SK-N-SH treated with all-trans-retinoic acid at 6 μM for 48 hours (cell line): ENCODE data around the gene HSD11B2.

ENCODE experiments used
- ATAC-seq: fragments of 200-7000 bp; cut with Tn5 transposase; 3 replicates; pipeline ENCODE4 v1.9.1; 2020; ENCODE audit warnings: mild to moderate bottlenecking, moderate library complexity
- ARNTL ChIP-seq: fragments of 450-650 bp; formaldehyde crosslinking; IDR thresholded peaks from 2 replicates; pipeline ENCODE4 v1.5.0; 2020; ENCODE audit warnings: low read depth, mild to moderate bottlenecking, moderate library complexity, borderline replicate concordance
- BACH2 ChIP-seq: fragments of 250-450 bp; sonication (Bioruptor Pico); IDR thresholded peaks from 2 replicates; pipeline ENCODE4 v1.9.0; 2021; ENCODE audit warnings: mild to moderate bottlenecking, borderline replicate concordance
- CREB5 ChIP-seq: fragments of 250-450 bp; sonication (Bioruptor Pico); IDR thresholded peaks from 2 replicates; pipeline ENCODE4 v1.5.1; 2020; ENCODE audit warnings: low read depth, mild to moderate bottlenecking, moderate library complexity
- CSDC2 ChIP-seq: fragments of 250-450 bp; sonication (Bioruptor Pico); IDR thresholded peaks from 2 replicates; pipeline ENCODE4 v1.5.0; 2020; ENCODE audit warnings: mild to moderate bottlenecking, moderate library complexity
- ESRRG ChIP-seq: fragments of 250-450 bp; sonication (Bioruptor Pico); IDR thresholded peaks from 2 replicates; pipeline ENCODE4 v1.6.1; 2021; ENCODE audit warnings: mild to moderate bottlenecking
- GLIS3 ChIP-seq: fragments of 250-450 bp; sonication (Bioruptor Pico); IDR thresholded peaks from 2 replicates; pipeline ENCODE4 v1.5.0; 2020; ENCODE audit warnings: mild to moderate bottlenecking, moderate library complexity
- ISL1 ChIP-seq: fragments of 250-450 bp; sonication (Bioruptor Pico); IDR thresholded peaks from 2 replicates; pipeline ENCODE4 v2.1.2; 2022; ENCODE audit warnings: mild to moderate bottlenecking, moderate library complexity
- OSR1 ChIP-seq: fragments of 250-450 bp; sonication (Bioruptor Pico); IDR thresholded peaks from 2 replicates; pipeline ENCODE4 v1.8.0; 2022; ENCODE audit warnings: moderate library complexity, mild to moderate bottlenecking, inconsistent platforms
- PATZ1 ChIP-seq: fragments of 250-450 bp; sonication (Bioruptor Pico); IDR thresholded peaks from 2 replicates; pipeline ENCODE4 v1.8.0; 2020; ENCODE audit warnings: mild to moderate bottlenecking, moderate library complexity, borderline replicate concordance
- POU6F1 ChIP-seq: fragments of 250-450 bp; sonication (Bioruptor Pico); IDR thresholded peaks from 2 replicates; pipeline ENCODE4 v1.8.0; 2021; ENCODE audit warnings: low read depth, mild to moderate bottlenecking, moderate library complexity, borderline replicate concordance
- PPARA ChIP-seq: fragments of 250-450 bp; sonication (Bioruptor Pico); IDR thresholded peaks from 2 replicates; pipeline ENCODE4 v1.5.0; 2020; ENCODE audit warnings: mild to moderate bottlenecking, borderline replicate concordance
- RARB ChIP-seq: fragments of 250-450 bp; sonication (Bioruptor Pico); IDR thresholded peaks from 2 replicates; pipeline ENCODE4 v1.8.0; 2021; ENCODE audit warnings: mild to moderate bottlenecking, moderate library complexity
- SNAI2 ChIP-seq: fragments of 250-450 bp; sonication (Bioruptor Pico); IDR thresholded peaks from 2 replicates; pipeline ENCODE4 v1.5.0; 2020; ENCODE audit warnings: mild to moderate bottlenecking, moderate library complexity
- TCF4 ChIP-seq: fragments of 250-450 bp; sonication (Bioruptor Pico); IDR thresholded peaks from 2 replicates; pipeline ENCODE4 v1.8.0; 2021; ENCODE audit warnings: mild to moderate bottlenecking, moderate library complexity, borderline replicate concordance
- TOX ChIP-seq: fragments of 250-450 bp; sonication (Bioruptor Pico); IDR thresholded peaks from 2 replicates; pipeline ENCODE4 v1.8.0; 2021; ENCODE audit warnings: mild to moderate bottlenecking, moderate library complexity, borderline replicate concordance
- TSHZ2 ChIP-seq: fragments of 250-450 bp; sonication (Bioruptor Pico); IDR thresholded peaks from 2 replicates; pipeline ENCODE4 v1.5.0; 2020; ENCODE audit warnings: mild to moderate bottlenecking, moderate library complexity
- ZC3H10 ChIP-seq: fragments of 250-450 bp; sonication (Bioruptor Pico); IDR thresholded peaks from 2 replicates; pipeline ENCODE4 v1.5.1; 2021; ENCODE audit warnings: mild to moderate bottlenecking, moderate library complexity
- ZFP3 ChIP-seq: fragments of 250-450 bp; sonication (Bioruptor Pico); IDR thresholded peaks from 2 replicates; pipeline ENCODE4 v1.5.0; 2020; ENCODE audit warnings: mild to moderate bottlenecking, moderate library complexity
- ZFP30 ChIP-seq: fragments of 450-650 bp; formaldehyde crosslinking; IDR thresholded peaks from 2 replicates; pipeline ENCODE4 v1.5.0; 2022; ENCODE audit warnings: mild to moderate bottlenecking, moderate library complexity
- ZNF565 ChIP-seq: fragments of 450-650 bp; formaldehyde crosslinking; conservative IDR thresholded peaks from 2 replicates; pipeline ENCODE4 v1.5.0; 2020; ENCODE audit warnings: low read depth, mild to moderate bottlenecking, moderate library complexity
- ZNF70 ChIP-seq: fragments of 450-650 bp; formaldehyde crosslinking; IDR thresholded peaks from 2 replicates; pipeline ENCODE4 v1.5.0; 2020; ENCODE audit warnings: mild to moderate bottlenecking, moderate library complexity
- ZNF8 ChIP-seq: fragments of 450-650 bp; formaldehyde crosslinking; IDR thresholded peaks from 2 replicates; pipeline ENCODE4 v1.5.0; 2020; ENCODE audit warnings: mild to moderate bottlenecking, moderate library complexity

HSD11B2 gene

GRCh38 chr16:67392301-67393059, 38.4 kb upstream of the HSD11B2 start (continued):
- TF ChIP-seq ARNTL, result no peak
- no peak for TF ChIP-seq SNAI2
- TF ChIP-seq ZFP3 (CRISPR knock-in tag), result no peak
- no peak for TF ChIP-seq TCF4 (CRISPR knock-in tag)

GRCh38 chr16:67393111-67393787, 37.7 kb upstream of the HSD11B2 start, which contains the start of gene TPPP3:
TSS of gene TPPP3 (minus strand) at chr16:67393498. CDS start at chr16:67391111, 2,387 bp downstream.
- ATAC-seq, result peak; percentile 86

GRCh38 chr16:67393788-67394154, 37.1 kb upstream of the HSD11B2 start:
- no peak for ATAC-seq
- TF ChIP-seq ESRRG (CRISPR knock-in tag), result no peak
- TF ChIP-seq PATZ1 (CRISPR knock-in tag), result no peak
- TF ChIP-seq ZNF565 (CRISPR knock-in tag), result no peak
- TF ChIP-seq POU6F1 (CRISPR knock-in tag), result no peak
- TF ChIP-seq ARNTL, result no peak
- TF ChIP-seq TOX (CRISPR knock-in tag), result no peak
- TF ChIP-seq ZNF70 (CRISPR knock-in tag), result no peak
- TF ChIP-seq CREB5 (CRISPR knock-in tag), result no peak
- no peak for TF ChIP-seq OSR1 (CRISPR knock-in tag)
- TF ChIP-seq ISL1 (CRISPR knock-in tag), result no peak
- TF ChIP-seq GLIS3 (CRISPR knock-in tag), result no peak
- TF ChIP-seq ZFP30, result no peak
- no peak for TF ChIP-seq PPARA (CRISPR knock-in tag)
- no peak for TF ChIP-seq ZNF8 (CRISPR knock-in tag)
- TF ChIP-seq ZFP3 (CRISPR knock-in tag), result no peak
- TF ChIP-seq SNAI2, result no peak
- TF ChIP-seq ZC3H10 (CRISPR knock-in tag), result no peak
- TF ChIP-seq BACH2 (CRISPR knock-in tag), result no peak

More at GRCh38 chr16:67393111-67393787, 37.7 kb upstream of the HSD11B2 start, which contains the start of gene TPPP3:
- TF ChIP-seq ZC3H10 (CRISPR knock-in tag) (no peak), OSR1 (CRISPR knock-in tag) (no peak), CSDC2 (CRISPR knock-in tag) (no peak), ZNF565 (CRISPR knock-in tag) (no peak), RARB (CRISPR knock-in tag) (no peak)

- no peak for ATAC-seq
- no peak for TF ChIP-seq POU6F1 (CRISPR knock-in tag)
- TF ChIP-seq ZFP3 (CRISPR knock-in tag), result no peak
- TF ChIP-seq ESRRG (CRISPR knock-in tag), result no peak
- TF ChIP-seq ARNTL, result no peak
- no peak for TF ChIP-seq PPARA (CRISPR knock-in tag)
- no peak for TF ChIP-seq TSHZ2 (CRISPR knock-in tag)
- TF ChIP-seq CSDC2 (CRISPR knock-in tag), result no peak
- no peak for TF ChIP-seq ZNF8 (CRISPR knock-in tag)
- TF ChIP-seq TCF4 (CRISPR knock-in tag), result no peak
- no peak for TF ChIP-seq ZC3H10 (CRISPR knock-in tag)
These were observed 36.5 kb upstream of the HSD11B2 start for GRCh38 chr16:67394155-67395104.
